Inflammatory macrophage treated with lipopolysaccharide for 4 hours (primary cell): ENCODE data around the gene LPGAT1.
"Not testable (repeated sequence)": the region's sequence is repeated elsewhere in the genome, so short reads cannot be mapped to it uniquely, and the experiment has no call there.

Experiments used
- DNase-seq: peaks from one replicate; pipeline ENCODE4 v3.0.0-alpha.2; 2020

The LPGAT1 gene

GRCh38 chr1:211830328-211831142, at the start of gene LPGAT1:
TSS of gene LPGAT1 (minus strand) at chr1:211830763. CDS start at chr1:211829296, 1,467 bp downstream.
- DNase-seq: peak; percentile 79

GRCh38 chr1:211879475-211879874, 48.9 kb upstream of the LPGAT1 start:
- DNase-seq: no peak

GRCh38 chr1:211876851-211877590, 46.5 kb upstream of the LPGAT1 start:
- no peak for DNase-seq

GRCh38 chr1:211875541-211875940, 45.0 kb upstream of the LPGAT1 start:
- DNase-seq: no peak

- no peak for DNase-seq
Measured at GRCh38 chr1:211874521-211875347, 44.2 kb upstream of the LPGAT1 start.

- not testable (repeated sequence) for DNase-seq
Measured at GRCh38 chr1:211873731-211874130, 43.2 kb upstream of the LPGAT1 start.

- DNase-seq: no peak
Measured at GRCh38 chr1:211870156-211870555, 39.6 kb upstream of the LPGAT1 start.

- DNase-seq: no peak
Measured at GRCh38 chr1:211865180-211865579, 34.6 kb upstream of the LPGAT1 start.

GRCh38 chr1:211859405-211859804, 28.8 kb upstream of the LPGAT1 start:
- DNase-seq: no peak

- DNase-seq: no peak
Measured at GRCh38 chr1:211851174-211851573, 20.6 kb upstream of the LPGAT1 start.

GRCh38 chr1:211843507-211844298, 13.1 kb upstream of the LPGAT1 start:
- DNase-seq: peak; percentile 13

GRCh38 chr1:211843018-211843417, 12.5 kb upstream of the LPGAT1 start:
- peak; percentile 22 for DNase-seq

- peak; percentile 9 for DNase-seq
Measured at GRCh38 chr1:211842518-211842917, 12.0 kb upstream of the LPGAT1 start.

GRCh38 chr1:211839106-211839505, 8.5 kb upstream of the LPGAT1 start:
- no peak for DNase-seq

- peak; percentile 82 for DNase-seq
Measured at GRCh38 chr1:211833174-211833820, 2.7 kb upstream of the LPGAT1 start.

GRCh38 chr1:211832661-211833060, 2.1 kb upstream of the LPGAT1 start:
- no peak for DNase-seq

- no peak for DNase-seq
Measured at GRCh38 chr1:211831558-211832323, 1.2 kb upstream of the LPGAT1 start.

GRCh38 chr1:211830055-211830327, 572 bp downstream of the LPGAT1 start:
- DNase-seq: no peak

- peak; percentile 40 for DNase-seq
Measured at GRCh38 chr1:211829343-211830054, 1.1 kb downstream of the LPGAT1 start.

GRCh38 chr1:211828584-211829342, 1.8 kb downstream of the LPGAT1 start:
- no peak for DNase-seq
